ENCODE data around the gene GADD45G. TPM values are rescaled to one million over a fixed set of nuclear protein-coding genes. Genes with fewer than 3 reads are reported as not detected.

GADD45G gene
- total and polyA plus RNA-seq, 7 donors: 5.7 to 37.8 (median 19.7) TPM

DNA sequence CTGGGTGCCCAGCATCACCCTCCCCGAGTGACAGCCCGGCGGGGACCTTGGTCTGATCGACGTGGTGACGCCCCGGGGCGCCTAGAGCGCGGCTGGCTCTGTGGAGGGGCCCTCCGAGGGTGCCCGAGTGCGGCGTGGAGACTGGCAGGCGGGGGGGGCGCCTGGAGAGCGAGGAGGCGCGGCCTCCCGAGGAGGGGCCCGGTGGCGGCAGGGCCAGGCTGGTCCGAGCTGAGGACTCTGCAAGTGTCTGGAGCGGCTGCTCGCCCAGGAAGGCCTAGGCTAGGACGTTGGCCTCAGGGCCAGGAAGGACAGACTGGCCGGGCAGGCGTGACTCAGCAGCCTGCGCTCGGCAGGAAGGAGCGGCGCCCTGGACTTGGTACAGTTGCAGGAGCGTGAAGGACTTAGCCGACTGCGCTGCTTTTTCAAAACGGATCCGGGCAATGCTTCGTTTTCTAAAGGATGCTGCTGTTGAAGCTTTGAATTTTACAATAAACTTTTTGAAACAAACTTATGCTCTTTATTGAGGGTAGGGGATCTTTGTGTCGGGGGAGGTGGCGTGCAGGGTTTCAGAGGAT, 1.3 kb downstream of the GADD45G start:
- H3K27me3 ChIP-seq: no peaks in the 10 kb centered on the region
- peak overlapping the region; percentile 60 to 94 (median 82) for H3K4me3 ChIP-seq
- intact Hi-C loops (cut with DNase I): loop anchor here (1.0 kb wide), 2 partner anchors 17 to 285 kb away; no protein-coding TSS in a partner anchor
- peak overlapping the region; percentile 89 to 98 (median 95) for H3K27ac ChIP-seq
- H3K9me3 ChIP-seq: no peaks in the 10 kb centered on the region
- TF ChIP-seq EP300 (IDR thresholded peaks at IDR 0.05) (no peak), POLR2A (IDR thresholded peaks at IDR 0.05) (no peak), POLR2AphosphoS5 (IDR thresholded peaks at IDR 0.05) (peak in 3 of 4 donors; percentile 50 to 60 (median 53)), CTCF (IDR thresholded peaks at IDR 0.05) (no peak)
- H3K4me1 ChIP-seq: peaks cover 0 to 43% (median 35%) of the 10 kb centered on the region in 4 donors
- H3K36me3 ChIP-seq: no peaks in the 10 kb centered on the region
- WGBS, 2 donors: 2 to 4% methylated on average over 40 of the region's 40 CpGs
- peak; percentile 91 for DNase-seq

GRCh38 chr9:89606624-89607311, 2.0 kb downstream of the GADD45G start:
- intact Hi-C loops (cut with DNase I): loop anchor here (1.0 kb wide), 2 partner anchors 17 to 285 kb away; no protein-coding TSS in a partner anchor
- Histone ChIP-seq H3K27me3 (no peaks in the 10 kb centered on the region), H3K4me1 (peaks cover 0 to 43% (median 35%) of the 10 kb centered on the region in 4 donors), H3K36me3 (no peaks in the 10 kb centered on the region), H3K27ac (peak overlapping the region; percentile 89 to 98 (median 95)), H3K9me3 (no peaks in the 10 kb centered on the region), H3K4me3 (peak overlapping the region; percentile 60 to 94 (median 82))
- 26 to 30% methylated on average over 7 of the region's 7 CpGs for WGBS, 2 donors
- DNase-seq: no peak
- TF ChIP-seq CTCF (IDR thresholded peaks at IDR 0.05) (no peak), EP300 (IDR thresholded peaks at IDR 0.05) (no peak), POLR2AphosphoS5 (IDR thresholded peaks at IDR 0.05) (no peak), POLR2A (IDR thresholded peaks at IDR 0.05) (no peak)

DNA sequence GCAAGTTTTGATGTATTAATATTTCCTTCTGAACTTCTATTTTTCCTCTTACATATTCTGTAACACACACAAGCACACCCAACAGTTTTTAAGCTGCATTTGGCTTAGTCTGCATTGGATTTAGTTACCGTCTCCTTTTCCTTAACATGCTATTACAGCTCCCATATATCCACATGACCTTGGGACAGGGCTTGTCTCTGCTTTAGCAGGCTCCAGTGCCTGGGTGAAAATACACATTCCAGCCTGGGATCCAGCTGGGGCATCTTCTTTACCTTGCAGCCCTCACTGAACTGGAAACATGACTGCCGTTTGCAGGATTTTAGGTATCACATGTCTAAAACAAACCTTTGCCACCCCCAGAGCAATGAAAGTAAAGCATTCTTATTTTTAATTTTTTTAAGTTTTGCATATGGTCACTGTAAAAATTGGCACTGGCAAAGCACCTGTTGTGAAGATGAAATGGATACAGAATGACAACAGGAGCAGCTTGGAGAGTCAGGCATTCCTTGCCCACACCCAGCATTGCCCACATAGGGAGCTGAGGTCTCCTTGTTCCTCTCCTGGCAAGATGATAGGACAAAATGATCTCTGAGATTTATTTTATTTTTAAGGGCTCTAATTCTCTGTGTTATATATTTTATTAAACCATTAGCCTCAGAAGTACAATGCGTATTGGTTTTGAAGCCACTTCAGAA, 4.0 kb downstream of the GADD45G start:
- 73 to 88% methylated on average over 3 of the region's 3 CpGs for WGBS, 2 donors
- intact Hi-C loops (cut with DNase I): no loop called here
- H3K27me3 ChIP-seq: no peaks in the 10 kb centered on the region
- no peaks in the 10 kb centered on the region for H3K9me3 ChIP-seq
- H3K36me3 ChIP-seq: no peaks in the 10 kb centered on the region
- DNase-seq: no peak
- peak overlapping the region in 1 of 4 donors; percentile 35 for H3K27ac ChIP-seq
- peaks cover 0 to 33% (median 25%) of the 10 kb centered on the region in 4 donors for H3K4me1 ChIP-seq
- TF ChIP-seq CTCF (IDR thresholded peaks at IDR 0.05) (no peak), POLR2AphosphoS5 (IDR thresholded peaks at IDR 0.05) (no peak), EP300 (IDR thresholded peaks at IDR 0.05) (no peak), POLR2A (IDR thresholded peaks at IDR 0.05) (no peak)
- no peak overlapping the region for H3K4me3 ChIP-seq

DNA sequence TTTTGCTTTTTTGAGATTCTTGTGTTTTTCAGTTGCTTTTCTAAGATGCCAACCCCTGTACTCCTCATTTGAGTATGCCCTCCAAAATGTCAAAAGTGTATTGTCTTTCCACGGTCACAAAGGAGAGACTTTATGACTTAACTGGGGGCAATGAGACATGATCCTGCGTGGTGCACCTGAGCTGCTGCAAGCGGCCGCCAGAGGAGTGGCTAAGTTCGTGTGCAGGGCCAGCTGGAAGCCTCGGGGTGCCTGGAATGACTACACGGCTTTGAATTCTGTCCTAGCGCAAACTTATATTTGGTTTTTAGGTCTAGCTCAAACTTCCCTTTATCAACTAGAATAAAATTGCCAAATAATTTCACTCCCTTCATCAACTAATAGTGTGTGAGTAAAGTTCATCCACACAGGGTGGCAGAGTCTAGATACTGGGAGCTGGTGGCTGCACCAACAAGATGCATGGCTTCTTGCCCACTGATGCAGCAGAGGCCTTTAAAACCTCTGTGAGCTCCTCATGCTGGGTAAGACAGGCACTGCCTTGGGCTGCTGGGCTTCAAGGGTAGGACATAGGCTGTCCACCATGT, 4.7 kb downstream of the GADD45G start:
- intact Hi-C loops (cut with DNase I): no loop called here
- Histone ChIP-seq H3K4me3 (no peak overlapping the region), H3K9me3 (no peaks in the 10 kb centered on the region), H3K27ac (peak overlapping the region in 1 of 4 donors; percentile 35), H3K4me1 (peaks cover 0 to 26% (median 18%) of the 10 kb centered on the region in 4 donors), H3K36me3 (no peaks in the 10 kb centered on the region), H3K27me3 (no peaks in the 10 kb centered on the region)
- TF ChIP-seq CTCF (IDR thresholded peaks at IDR 0.05) (no peak), POLR2A (IDR thresholded peaks at IDR 0.05) (no peak), EP300 (IDR thresholded peaks at IDR 0.05) (no peak), POLR2AphosphoS5 (IDR thresholded peaks at IDR 0.05) (no peak)
- no peak for DNase-seq
- 67 to 83% methylated on average over 8 of the region's 8 CpGs for WGBS, 2 donors

Measured in sigmoid colon (tissue), 7 donors.